Cardiac muscle cell (in vitro differentiated cells and primary cell): ENCODE results near the gene TGFB2. TPM values are rescaled to one million over a fixed set of nuclear protein-coding genes. Genes with fewer than 3 reads are reported as not detected.

Experiments
- DNase-seq, 2 donors: peaks; one replicate each; pipeline versions ENCODE4 v3.0.0 to v3.0.0-alpha.2; 2010 to 2017; ENCODE audit warnings: low read depth in 1 of 2, low spot score in 1 of 2
- H3K27ac ChIP-seq: fragments of 200-600 bp; sonication (generic); 2 replicates; pipeline ENCODE4 v1.5.1; 2016
- H3K27me3 ChIP-seq: fragments of 200-600 bp; sonication (generic); 2 replicates; pipeline ENCODE4 v1.6.0; 2016; ENCODE audit warnings: control low read depth
- H3K36me3 ChIP-seq: fragments of 200-600 bp; sonication (generic); 2 replicates; pipeline ENCODE4 v1.5.1; 2016; ENCODE audit warnings: control low read depth
- H3K4me1 ChIP-seq: fragments of 200-600 bp; sonication (generic); 2 replicates; pipeline ENCODE4 v1.8.1; 2017; ENCODE audit warnings: low read depth, mild to moderate bottlenecking, mixed run types
- H3K4me3 ChIP-seq: fragments of 200-600 bp; sonication (generic); 2 replicates; pipeline ENCODE4 v1.5.1; 2016; ENCODE audit warnings: mild to moderate bottlenecking
- H3K9me3 ChIP-seq: fragments of 200-600 bp; sonication (generic); 2 replicates; pipeline ENCODE4 v1.5.1; 2017; ENCODE audit warnings: low read depth, mild to moderate bottlenecking, control low read depth
- polyA plus RNA-seq: library from polyadenylated mRNA; unstranded; fragments of >200 nt; fragmentation: Nextera tagmentation; extraction: Ambion mirVana; gene quantifications from 2 replicates; pipeline ENCODE4 v1.2.1, GENCODE V29; 2016
- total RNA-seq: library from RNA; depleted of rRNA; stranded (reverse); fragments of >200 nt; gene quantifications from 2 replicates; pipeline ENCODE4 v1.2.3, GENCODE V29; 2016
- TF ChIP-seq, protein P1 (sequence below): IDR thresholded peaks from 2 replicates; pipeline ENCODE4 v1.5.1; 2012; ENCODE audit warnings: low read depth, mild to moderate bottlenecking, low read length

The TGFB2 gene
- total and polyA plus RNA-seq, 2 experiments from 2014 or later = 132 to 171 TPM

DNA sequence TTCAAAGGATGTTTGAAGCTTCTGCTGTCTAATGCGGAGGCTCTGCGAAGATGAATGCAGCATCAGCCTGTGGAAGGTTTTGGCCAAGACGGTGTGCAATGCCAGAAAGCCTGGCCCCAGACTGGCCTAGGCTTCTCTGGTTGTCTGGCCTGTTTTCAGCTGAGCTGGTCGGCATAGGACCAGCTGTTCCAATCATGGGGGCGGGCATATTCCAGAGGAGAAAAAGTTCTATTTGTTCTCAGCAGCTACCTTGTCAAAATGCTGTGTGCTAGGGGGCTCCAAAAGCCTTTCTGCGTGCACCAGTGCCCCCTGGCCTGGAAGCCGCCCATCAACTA is 57.6 kb downstream of the TGFB2 start:
- Histone ChIP-seq H3K27ac (peak overlapping the region; percentile 76), H3K27me3 (no peaks in the 10 kb centered on the region), H3K4me1 (peaks cover 30% of the 10 kb centered on the region), H3K9me3 (no peaks in the 10 kb centered on the region), H3K36me3 (peaks cover 38% of the 10 kb centered on the region), H3K4me3 (no peak overlapping the region)
- DNase-seq = no peak
- TF ChIP-seq, protein P1, sequence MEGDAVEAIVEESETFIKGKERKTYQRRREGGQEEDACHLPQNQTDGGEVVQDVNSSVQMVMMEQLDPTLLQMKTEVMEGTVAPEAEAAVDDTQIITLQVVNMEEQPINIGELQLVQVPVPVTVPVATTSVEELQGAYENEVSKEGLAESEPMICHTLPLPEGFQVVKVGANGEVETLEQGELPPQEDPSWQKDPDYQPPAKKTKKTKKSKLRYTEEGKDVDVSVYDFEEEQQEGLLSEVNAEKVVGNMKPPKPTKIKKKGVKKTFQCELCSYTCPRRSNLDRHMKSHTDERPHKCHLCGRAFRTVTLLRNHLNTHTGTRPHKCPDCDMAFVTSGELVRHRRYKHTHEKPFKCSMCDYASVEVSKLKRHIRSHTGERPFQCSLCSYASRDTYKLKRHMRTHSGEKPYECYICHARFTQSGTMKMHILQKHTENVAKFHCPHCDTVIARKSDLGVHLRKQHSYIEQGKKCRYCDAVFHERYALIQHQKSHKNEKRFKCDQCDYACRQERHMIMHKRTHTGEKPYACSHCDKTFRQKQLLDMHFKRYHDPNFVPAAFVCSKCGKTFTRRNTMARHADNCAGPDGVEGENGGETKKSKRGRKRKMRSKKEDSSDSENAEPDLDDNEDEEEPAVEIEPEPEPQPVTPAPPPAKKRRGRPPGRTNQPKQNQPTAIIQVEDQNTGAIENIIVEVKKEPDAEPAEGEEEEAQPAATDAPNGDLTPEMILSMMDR = no peak

DNA sequence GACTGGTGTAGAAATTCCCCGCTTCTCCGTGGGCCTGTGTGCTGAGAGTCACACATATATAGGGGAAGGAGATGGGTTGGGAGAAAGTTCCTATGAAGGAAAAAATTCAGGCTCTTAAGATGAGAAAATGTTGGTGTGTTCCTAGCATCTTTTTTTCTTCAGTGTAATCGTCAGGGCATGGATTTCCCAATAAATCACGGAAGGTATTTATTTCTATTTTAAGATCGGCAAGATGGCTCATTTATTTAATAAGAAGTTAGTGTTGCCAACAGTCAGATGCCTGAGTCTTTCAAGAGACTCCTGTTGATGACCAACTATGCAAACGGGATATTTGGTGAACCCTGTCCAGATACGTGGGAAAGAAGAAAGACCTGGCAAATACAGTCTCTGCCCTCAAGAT is 58.2 kb downstream of the TGFB2 start:
- Histone ChIP-seq H3K4me3 (no peak overlapping the region), H3K4me1 (peaks cover 26% of the 10 kb centered on the region), H3K36me3 (peaks cover 41% of the 10 kb centered on the region), H3K9me3 (no peaks in the 10 kb centered on the region), H3K27me3 (no peaks in the 10 kb centered on the region), H3K27ac (peak overlapping the region; percentile 76)
- no peak for DNase-seq
- TF ChIP-seq, protein P1 = no peak

DNA sequence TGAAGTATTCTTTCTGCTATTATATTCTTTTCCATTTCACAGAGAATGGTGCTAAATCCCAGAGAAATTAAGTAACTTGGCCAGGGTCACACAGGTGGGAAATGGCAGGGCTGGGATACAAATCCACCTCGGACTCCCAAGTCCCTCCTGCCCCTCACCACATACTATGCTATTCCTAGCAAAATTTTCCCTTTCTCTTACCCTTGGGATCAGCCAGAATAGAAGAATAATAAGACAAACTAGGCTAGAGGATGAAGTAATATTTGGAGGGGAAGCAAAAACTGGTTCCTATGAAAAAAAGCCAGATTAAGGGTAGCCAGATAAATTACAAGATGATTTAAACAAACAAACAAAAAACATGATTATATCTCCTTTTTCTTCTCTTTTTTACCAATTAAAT is 62.5 kb downstream of the TGFB2 start:
- peaks cover 14% of the 10 kb centered on the region for H3K4me1 ChIP-seq
- no peaks in the 10 kb centered on the region for H3K27me3 ChIP-seq
- no peak for DNase-seq
- peaks cover 73% of the 10 kb centered on the region for H3K36me3 ChIP-seq
- H3K9me3 ChIP-seq = no peaks in the 10 kb centered on the region
- peak overlapping the region; percentile 71 for H3K27ac ChIP-seq
- H3K4me3 ChIP-seq = no peak overlapping the region
- TF ChIP-seq, protein P1 = no peak

DNA sequence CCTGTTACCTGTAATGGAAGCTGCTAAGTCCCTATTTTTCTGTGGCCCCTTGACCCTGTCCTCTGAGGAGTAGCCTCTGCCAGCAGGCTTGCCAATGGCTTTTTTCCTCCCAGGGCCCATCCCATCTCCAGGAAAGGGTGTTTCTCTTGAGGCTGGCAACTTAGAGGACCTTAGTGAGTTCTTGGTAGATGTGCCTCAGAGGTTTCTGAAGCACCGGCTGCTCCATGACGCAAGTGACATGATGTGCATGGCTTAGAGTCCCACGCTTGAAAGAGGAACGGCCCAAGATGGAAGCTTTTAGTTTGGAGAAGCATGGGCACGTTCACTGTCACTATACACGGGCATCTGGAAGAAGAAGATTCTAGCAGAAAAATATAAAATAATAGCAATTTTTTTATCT is 63.0 kb downstream of the TGFB2 start:
- Histone ChIP-seq H3K36me3 (peaks cover 73% of the 10 kb centered on the region), H3K27ac (peak overlapping the region; percentile 71), H3K4me1 (peaks cover 14% of the 10 kb centered on the region), H3K27me3 (no peaks in the 10 kb centered on the region), H3K4me3 (no peak overlapping the region), H3K9me3 (no peaks in the 10 kb centered on the region)
- TF ChIP-seq, protein P1 = no peak
- no peak for DNase-seq

DNA sequence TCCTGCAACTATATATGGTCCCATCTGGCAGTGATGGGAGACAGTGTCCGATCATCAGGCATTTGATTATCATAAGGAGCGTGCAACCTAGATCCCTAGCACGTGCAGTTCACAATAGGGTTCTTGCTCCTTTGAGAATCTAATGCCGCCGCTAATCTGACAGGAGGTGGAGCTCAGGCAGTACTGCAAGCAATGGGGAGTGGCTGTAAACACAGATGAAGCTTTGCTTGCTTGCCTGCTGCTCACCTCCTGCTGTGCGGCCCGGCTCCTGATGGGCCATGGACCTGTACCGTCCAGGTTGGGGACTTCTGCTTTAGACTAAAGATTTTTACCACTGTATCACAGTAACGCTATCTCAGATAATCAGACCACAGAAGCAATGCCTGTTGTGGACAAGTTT is 63.8 kb downstream of the TGFB2 start:
- H3K27ac ChIP-seq = peak overlapping the region; percentile 71
- peak; percentile 23 for DNase-seq
- TF ChIP-seq, protein P1 = no peak

More for the DNA sequence above, 63.8 kb downstream of the TGFB2 start:
- H3K4me3 ChIP-seq = no peak overlapping the region
- H3K4me1 ChIP-seq = peaks cover 18% of the 10 kb centered on the region
- no peaks in the 10 kb centered on the region for H3K9me3 ChIP-seq
- peaks cover 78% of the 10 kb centered on the region for H3K36me3 ChIP-seq
- no peaks in the 10 kb centered on the region for H3K27me3 ChIP-seq
